A172 (cell line): ENCODE measurements around the gene SHISAL2A. TPM values are rescaled to one million over a fixed set of nuclear protein-coding genes. Genes with fewer than 3 reads are reported as not detected.

Source experiments
- DNase-seq: peaks from one replicate; pipeline ENCODE4 v3.0.0-alpha.2; 2015; ENCODE audit warnings: low spot score
- total RNA-seq: library from RNA; depleted of rRNA; stranded (reverse); fragments of >200 nt; shearing (Covaris generic); gene quantifications from 2 replicates; pipeline ENCODE4 v1.2.3, GENCODE V29; 2014

SHISAL2A gene
- total RNA-seq, 1 experiment from 2014 or later = not detected

GRCh38 chr1:52659851-52660596 is 27.1 kb downstream of the SHISAL2A start:
- DNase-seq = no peak

- no peak for DNase-seq
These were observed 27.8 kb downstream of the SHISAL2A start for GRCh38 chr1:52660807-52661206.

DNA sequence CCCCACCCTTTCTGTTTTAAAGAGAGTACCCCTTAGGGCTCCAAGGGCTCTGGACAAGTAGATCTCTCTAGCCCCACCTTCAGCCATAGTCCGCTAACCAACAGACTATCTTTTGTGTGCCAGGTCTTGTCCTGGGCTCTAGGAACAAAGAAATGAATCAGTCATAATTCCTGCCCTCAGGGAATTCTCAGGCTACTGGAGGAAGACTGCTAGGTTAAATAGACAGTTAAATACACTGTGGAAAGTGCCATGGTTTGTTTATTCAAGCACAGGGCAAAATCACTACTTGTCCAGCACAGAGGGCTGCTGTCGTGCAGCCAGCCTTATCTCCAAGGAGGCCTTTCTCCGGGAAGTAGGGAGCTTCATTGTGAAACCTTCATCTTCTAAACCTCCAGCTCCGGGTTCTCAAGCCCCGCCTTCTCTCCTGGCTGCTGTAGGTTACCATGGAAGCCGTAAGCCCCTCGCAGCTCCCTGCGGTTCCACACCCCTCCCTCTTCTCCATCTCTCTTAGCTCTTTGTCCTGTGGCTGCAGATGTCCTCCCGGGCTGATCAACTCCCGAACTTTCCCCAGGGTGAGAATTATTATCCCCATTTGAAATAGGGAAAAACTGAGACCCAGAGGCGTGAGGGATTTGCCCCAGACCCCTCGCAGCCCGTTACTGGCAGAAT is 29.8 kb downstream of the SHISAL2A start:
- peak; percentile 59 for DNase-seq

DNA sequence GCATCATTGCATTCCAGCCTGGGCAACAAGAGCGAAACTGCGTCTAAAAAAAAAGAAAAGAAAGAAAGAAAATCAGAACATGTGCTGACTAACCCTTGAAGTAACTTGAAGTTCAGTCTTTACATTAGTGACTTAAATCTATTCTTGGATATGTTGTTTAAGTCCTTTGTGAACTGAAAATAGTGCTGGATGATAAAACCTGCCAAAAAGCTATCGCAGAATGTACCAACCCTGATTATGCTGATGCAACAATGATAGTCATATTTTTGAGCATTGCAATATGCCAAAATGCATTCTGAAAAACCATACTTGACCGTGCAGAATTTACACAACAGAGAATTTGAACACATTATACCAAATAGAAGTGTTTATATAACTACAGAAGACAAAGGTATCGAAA is 30.7 kb downstream of the SHISAL2A start:
- DNase-seq = no peak

GRCh38 chr1:52665006-52665941 is 32.3 kb downstream of the SHISAL2A start:
- DNase-seq = no peak

- DNase-seq = no peak
These were observed 34.3 kb downstream of the SHISAL2A start for GRCh38 chr1:52667290-52667689.

- no peak for DNase-seq
These were observed 35.0 kb downstream of the SHISAL2A start for GRCh38 chr1:52667984-52668383.

DNA sequence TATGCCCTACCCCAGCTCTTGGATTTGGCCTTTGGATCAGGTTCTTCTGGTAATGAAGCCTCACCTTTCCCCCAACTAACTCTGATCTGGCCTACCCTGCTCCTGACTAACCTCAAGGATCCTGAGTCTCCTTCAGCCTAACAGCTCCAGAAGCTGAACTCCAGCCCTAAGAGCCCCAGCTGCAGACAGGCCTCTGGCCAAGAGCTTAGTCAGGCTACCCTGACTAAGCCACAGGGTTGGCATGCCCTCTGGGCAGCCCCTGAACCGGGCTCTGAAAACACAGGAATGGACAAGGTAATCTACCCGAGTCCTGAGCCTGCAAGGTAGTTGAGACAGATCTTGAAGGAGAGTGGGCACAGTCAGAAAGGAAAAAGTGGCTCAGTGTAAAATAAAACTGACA is 35.7 kb downstream of the SHISAL2A start:
- no peak for DNase-seq

- DNase-seq = no peak
These were observed 36.7 kb downstream of the SHISAL2A start for GRCh38 chr1:52669696-52670095.

- no peak for DNase-seq
These were observed 37.6 kb downstream of the SHISAL2A start for GRCh38 chr1:52670604-52671003.

DNA sequence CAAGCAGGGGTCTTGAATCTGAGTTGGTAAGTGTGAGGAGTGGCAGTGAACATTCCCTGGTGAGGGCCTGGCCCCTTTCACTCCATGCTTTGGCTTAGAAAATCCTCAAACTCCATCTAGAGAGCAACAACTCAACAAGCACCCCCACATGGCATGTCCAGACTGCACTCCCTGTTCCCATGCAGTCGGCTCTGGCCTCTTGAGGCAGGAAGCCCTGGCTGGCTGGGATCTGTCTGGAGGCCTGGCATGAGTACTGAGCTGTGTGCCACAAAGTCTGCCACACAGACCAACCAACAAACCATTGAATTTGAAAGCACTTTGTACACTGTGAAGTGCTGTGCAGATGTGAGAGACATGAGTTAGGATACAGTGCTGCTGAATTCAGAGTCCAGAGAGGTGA is 40.0 kb downstream of the SHISAL2A start:
- DNase-seq = no peak

GRCh38 chr1:52673513-52673912 is 40.5 kb downstream of the SHISAL2A start:
- no peak for DNase-seq

DNA sequence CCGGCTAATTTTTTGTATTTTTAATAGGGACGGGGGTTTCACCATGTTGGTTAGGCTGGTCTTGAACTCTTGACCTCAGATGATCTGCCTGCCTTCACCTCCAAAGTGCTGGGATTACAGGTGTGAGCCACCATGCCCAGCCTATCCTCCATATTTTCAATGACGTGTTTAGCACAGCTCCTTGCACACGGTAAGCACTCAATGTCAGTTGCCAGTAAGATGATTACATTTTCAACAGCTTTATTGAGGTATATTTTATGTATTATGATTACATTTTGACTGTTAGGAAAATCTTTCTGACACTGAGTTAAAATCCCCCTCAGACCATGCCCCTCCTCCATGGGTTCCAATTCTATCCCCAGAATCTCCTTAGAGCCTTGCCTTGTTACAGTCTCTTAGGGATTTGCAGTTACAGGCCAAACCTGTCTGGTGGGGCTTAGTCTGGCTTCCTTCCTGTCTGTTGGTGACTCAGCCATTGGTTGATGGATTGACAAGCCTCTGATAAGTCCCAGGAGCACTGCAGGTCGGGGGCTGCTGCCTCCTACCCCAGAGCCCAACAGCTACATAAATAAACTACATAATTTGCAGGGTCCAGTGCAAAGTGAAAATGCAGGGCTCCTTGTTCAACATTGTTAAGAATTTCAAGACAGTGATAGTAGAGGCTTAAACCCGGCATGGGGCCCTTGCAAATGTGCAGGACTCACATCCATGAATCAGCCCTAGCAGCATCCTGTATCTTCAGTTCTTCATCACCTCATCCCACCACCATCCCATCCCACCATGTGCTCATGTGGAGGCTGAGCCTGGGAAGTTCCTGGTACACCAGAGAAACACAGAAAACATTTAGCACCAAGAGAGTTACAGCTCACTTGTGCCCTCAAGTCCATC is 41.8 kb downstream of the SHISAL2A start:
- DNase-seq = peak; percentile 17

DNA sequence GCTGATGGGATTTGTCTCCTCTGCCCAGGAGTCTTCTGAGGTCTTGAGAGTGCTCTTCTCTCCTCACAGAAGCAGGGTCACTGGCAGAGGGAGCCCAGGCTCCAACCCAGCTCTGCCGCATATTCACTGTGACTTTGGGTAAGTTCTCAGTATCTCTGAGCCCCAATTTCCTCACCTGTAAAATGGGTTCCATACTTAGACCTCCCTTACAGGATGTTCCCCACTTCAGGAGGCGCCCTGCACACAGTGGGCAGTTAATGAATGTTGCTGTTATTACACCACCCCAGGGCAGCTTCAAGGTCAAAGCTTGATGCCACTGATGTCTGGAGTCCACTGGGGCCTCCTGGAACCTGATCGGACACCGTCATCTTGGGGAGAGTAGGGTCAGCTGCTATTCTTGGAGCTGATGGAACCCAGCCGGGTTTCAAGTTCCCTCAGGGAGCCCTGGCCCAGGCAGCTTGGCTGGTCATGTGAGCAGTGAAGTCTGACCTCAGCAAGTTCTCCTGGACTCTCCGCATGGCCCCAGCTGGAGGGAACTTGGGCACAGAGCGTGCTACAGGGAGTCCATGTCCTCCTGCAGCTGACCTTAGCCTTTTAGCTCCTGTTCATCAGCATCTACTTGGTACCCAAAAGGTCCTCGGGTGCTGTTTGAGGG is 43.4 kb downstream of the SHISAL2A start:
- no peak for DNase-seq

DNA sequence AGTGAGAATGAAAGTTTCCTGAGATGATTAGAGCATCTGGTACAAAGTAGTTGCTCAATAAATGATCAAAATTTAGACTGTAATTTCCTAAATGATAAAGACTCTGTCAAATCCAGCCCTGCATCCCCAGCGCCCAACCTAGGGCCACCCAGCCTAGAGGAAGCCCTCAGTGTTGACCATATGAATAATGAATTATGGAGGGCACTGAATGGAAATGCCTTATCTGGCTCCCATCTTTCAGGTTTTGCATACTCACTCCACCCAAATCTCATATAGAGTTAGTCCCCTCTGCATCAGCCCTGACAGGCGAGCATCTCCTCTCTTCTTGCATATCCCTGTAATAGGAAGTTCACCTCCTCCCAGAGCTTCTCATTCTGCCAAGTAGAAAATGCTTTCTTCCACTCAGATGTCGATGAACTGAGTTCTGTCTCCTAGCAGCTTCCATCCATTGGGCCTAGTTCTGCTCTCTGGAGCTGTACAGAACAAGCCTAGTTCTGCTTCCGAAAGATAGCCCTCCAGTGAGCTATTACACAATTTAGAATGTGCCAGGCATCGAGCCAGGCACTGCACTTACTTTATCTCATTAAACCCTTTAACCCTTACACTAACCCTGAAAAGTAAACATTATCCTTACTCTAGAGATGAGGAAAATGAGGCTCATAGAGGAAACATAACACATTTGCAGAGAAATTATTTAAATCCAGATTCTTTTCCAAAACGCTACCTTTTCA is 44.3 kb downstream of the SHISAL2A start:
- no peak for DNase-seq

GRCh38 chr1:52679048-52679447 is 46.1 kb downstream of the SHISAL2A start:
- no peak for DNase-seq

DNA sequence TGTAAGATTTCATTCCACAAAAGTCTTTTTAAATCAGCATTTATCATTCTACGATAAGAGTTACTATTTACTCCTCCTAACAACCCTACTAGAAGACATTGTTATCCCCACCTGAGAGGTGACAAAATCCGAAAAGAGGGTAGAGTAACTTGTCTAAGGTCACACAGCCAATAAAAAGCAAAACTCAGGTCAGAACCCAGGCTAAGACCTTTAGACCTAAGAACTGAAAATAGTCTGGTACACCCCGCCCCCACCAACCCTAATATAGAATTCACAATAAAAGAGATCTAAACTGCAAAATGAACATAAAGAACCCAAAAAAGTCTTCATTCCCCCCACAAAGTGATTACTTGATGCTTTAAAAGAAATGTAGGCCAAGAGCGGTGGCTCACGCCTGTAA is 46.5 kb downstream of the SHISAL2A start:
- DNase-seq = no peak

DNA sequence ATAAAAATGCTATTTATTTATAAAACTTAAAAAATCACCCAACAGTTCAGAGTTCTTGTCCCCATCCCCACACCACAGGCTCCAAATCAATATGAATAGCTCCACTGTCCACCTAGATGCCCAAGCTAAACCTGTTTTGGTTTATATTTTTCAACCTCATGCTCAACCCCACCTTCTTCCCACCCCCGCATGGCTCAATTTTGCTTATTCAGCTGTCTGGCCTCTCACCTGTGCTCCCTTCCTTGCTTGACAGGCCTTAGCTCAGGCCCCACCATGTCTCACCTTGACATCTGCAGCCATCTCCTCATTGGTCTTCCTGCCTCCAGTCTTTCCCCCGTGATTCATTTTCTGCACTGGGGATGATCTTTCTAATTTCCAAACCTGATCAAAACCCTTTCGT is 47.4 kb downstream of the SHISAL2A start:
- no peak for DNase-seq

DNA sequence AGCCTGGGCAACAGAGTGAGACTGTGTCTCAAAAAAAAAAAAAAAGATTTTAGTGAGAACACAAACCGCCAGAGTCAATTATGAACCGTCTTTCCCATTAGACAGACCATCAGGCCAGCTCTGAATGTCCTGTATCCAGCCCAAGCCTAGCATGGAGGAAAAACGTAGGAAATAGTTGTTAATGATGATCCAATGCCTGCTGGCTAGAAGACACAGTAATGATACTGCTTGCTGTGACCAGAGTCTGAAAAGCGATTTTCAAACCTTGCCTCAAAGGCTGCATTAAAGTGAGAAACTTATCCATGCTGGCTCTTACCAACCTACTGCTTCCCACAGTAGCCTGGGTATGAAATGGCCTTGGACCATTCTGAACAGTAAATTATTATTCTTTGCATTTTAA is 48.2 kb downstream of the SHISAL2A start:
- DNase-seq = no peak

DNA sequence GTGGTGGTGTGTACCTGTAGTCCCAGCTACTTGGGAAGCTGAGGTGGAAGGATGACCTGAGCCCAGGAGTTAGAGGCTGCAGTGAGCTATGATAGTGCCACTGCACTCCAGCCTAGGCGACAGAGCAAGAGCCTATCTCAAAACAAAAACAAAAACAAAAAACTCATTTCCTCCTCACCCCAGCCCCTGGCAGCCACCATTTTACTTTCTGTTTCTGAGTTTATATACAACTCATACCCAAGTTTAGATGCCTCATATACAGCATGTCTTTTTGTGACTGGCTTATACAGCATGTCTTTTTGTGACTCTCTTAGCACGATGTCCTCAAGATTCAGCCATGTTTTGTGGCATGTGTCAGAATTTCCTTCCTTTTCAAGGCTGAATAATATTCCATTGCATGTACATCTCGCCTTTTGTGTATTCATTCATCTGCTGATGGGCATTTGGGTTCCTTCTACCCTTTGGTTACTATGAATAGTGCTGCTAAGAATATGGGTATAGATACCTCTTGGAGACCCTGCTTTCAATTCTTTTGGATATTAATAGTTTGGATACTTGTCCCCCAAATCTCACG is 50.5 kb downstream of the SHISAL2A start:
- DNase-seq = no peak
